Measurements from ENCODE around the gene PDGFA. TPM values are rescaled to one million over a fixed set of nuclear protein-coding genes. Genes with fewer than 3 reads are reported as not detected.

PDGFA gene
- total RNA-seq, 4 donors from 2014 or later, result 10.8 to 31.7 (median 26.0) TPM

GRCh38 chr7:463817-464453 is 55.7 kb downstream of the PDGFA start:
- intact Hi-C loops (cut with DNase I; ENCODE audit: low total_unique reads) (no loop called here), in situ Hi-C loops (cut with MboI; ENCODE audit: low sequenced_read_pairs in 4 of 4) (no loop called here)
- H3K27me3 ChIP-seq, result peaks cover 6 to 12% (median 7%) of the 10 kb centered on the region in 3 donors
- ATAC-seq (no peak), DNase-seq (no peak)
- H3K4me1 ChIP-seq, result peaks cover 3 to 4% of the 10 kb centered on the region in 2 donors
- H3K36me3 ChIP-seq, result no peaks in the 10 kb centered on the region
- H3K4me3 ChIP-seq, result no peak overlapping the region
- H3K9me3 ChIP-seq, result no peaks in the 10 kb centered on the region
- TF ChIP-seq CTCF (IDR thresholded peaks at IDR 0.05 in 4 of 5, conservative IDR thresholded peaks at IDR 0.05 in 1 of 5) (no peak), POLR2A (IDR thresholded peaks at IDR 0.05) (no peak)
- H3K27ac ChIP-seq, result no peak overlapping the region

- intact Hi-C loops (cut with DNase I; ENCODE audit: low total_unique reads), result no loop called here
- Histone ChIP-seq H3K9me3 (no peaks in the 10 kb centered on the region), H3K4me1 (peaks cover 3 to 4% of the 10 kb centered on the region in 2 donors), H3K27ac (no peak overlapping the region), H3K4me3 (no peak overlapping the region), H3K27me3 (peaks cover 6 to 12% (median 7%) of the 10 kb centered on the region in 3 donors), H3K36me3 (no peaks in the 10 kb centered on the region)
- ATAC-seq, result no peak
- TF ChIP-seq CTCF (IDR thresholded peaks at IDR 0.05 in 4 of 5, conservative IDR thresholded peaks at IDR 0.05 in 1 of 5) (no peak), POLR2A (IDR thresholded peaks at IDR 0.05) (no peak)
- DNase-seq, result no peak
- in situ Hi-C loops (cut with MboI; ENCODE audit: low sequenced_read_pairs in 4 of 4), result no loop called here
Measured at GRCh38 chr7:463362-463781, 56.3 kb downstream of the PDGFA start.

GRCh38 chr7:462173-463103 is 57.2 kb downstream of the PDGFA start:
- DNase-seq, result no peak
- H3K4me1 ChIP-seq, result peaks cover 3 to 4% of the 10 kb centered on the region in 2 donors
- in situ Hi-C loops (cut with MboI; ENCODE audit: low sequenced_read_pairs in 4 of 4), result no loop called here

More at GRCh38 chr7:462173-463103, 57.2 kb downstream of the PDGFA start:
- no peak for ATAC-seq
- Histone ChIP-seq H3K27me3 (peaks cover 6 to 12% (median 7%) of the 10 kb centered on the region in 3 donors), H3K36me3 (no peaks in the 10 kb centered on the region), H3K27ac (no peak overlapping the region), H3K9me3 (no peaks in the 10 kb centered on the region), H3K4me3 (no peak overlapping the region)
- intact Hi-C loops (cut with DNase I; ENCODE audit: low total_unique reads), result no loop called here
- no peak for TF ChIP-seq POLR2A (IDR thresholded peaks at IDR 0.05)
- no peak for TF ChIP-seq CTCF (IDR thresholded peaks at IDR 0.05 in 4 of 5, conservative IDR thresholded peaks at IDR 0.05 in 1 of 5)
